Hematopoietic multipotent progenitor cell treated with erythropoietin and hydrocortisone succinate and interleukin-3 and kit ligand, for 15 days (in vitro differentiated cells): ENCODE measurements around the gene FNBP1L.

ENCODE experiments used
- DNase-seq: peaks from one replicate; pipeline ENCODE4 v3.0.0-alpha.2; 2015; ENCODE audit warnings: low spot score

FNBP1L gene

GRCh38 chr1:93592551-93592949 is 144.6 kb downstream of the FNBP1L start:
- DNase-seq: no peak

DNA sequence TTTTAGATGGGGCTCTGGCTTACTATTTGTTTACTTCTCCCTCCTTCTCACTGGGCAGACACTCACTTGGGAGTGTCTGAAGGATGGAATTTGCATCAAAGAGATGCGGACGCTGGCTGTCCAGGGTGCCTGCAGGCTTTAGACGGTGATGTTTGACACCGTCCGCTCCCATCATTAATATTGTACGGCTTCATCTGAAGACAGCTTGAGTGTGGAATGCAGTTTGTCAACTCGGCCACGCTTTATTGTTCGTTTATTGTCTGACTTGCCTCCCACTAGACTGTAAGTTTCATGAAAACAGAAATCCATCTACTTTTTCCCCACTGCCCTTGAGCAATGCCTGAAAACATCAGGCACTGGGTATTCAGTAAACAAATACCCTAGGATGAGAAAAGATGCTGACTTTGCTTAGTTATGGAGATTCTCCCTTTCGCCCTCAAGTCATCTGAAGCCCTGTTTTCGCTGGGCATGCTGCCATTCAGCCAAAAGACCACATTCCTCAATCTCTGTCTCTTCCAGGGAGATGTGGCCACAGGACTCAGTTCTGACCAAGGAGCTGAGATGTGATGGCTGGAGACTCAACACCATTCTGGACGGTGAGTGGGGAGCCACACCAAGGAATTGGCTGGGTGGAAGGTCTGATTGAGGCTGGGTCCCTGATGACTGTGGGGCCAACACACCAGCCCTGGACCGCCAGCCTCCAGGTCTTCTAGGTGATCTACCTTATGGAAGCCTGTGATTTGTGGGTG is 146.1 kb downstream of the FNBP1L start:
- no peak for DNase-seq

DNA sequence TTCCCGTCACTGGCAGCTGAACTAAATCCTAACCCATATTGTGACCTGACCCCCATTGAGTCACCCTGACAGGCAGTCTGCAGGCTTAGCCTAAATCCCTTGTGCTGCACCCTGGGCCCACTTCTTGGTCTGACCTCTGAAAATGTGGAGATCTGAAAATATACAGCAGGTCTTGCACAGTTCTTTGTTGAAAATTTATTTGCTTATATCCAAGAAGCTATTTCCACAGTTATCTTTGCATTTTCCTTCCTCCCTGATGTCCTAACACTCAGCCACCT is 146.6 kb downstream of the FNBP1L start:
- DNase-seq: no peak

DNA sequence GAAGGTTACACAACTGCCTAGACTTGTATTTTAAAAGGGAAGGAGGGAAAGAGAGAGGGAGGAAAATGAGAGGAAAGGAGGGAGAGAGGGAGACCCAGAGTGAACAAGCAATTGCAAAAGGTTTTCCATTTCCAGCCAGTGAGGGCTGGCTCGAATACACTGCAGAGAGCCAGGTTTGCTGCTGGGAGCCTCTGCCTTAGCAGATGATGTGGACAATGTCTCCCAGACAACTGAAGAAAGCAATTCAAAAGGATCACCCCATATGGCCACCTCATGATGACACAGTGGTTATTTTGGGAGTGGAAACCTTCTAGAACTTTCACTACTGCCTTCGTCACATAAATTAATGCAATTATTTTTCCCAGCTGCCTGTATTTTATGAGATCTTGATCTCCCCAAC is 147.3 kb downstream of the FNBP1L start:
- DNase-seq: no peak

DNA sequence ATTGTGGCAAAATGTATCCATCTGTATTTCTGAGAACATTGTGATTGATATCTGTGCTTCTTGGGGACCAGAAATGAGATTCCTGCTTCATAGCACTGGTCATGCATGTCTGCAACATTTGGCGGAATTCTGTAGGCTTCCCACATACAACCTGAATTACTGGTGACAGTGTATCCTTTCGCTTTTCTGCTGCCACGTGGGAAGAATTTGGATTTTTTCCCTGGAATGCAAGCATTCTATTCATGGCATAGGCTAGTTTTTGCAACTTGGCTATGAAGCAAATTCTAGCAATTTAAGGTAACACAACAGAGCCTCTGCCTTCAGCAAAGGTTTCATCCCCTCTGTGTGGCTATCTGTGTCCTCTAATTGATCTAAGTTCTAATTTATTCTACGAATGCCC is 147.8 kb downstream of the FNBP1L start:
- DNase-seq: no peak

GRCh38 chr1:93596329-93597089 is 148.6 kb downstream of the FNBP1L start:
- no peak for DNase-seq

DNA sequence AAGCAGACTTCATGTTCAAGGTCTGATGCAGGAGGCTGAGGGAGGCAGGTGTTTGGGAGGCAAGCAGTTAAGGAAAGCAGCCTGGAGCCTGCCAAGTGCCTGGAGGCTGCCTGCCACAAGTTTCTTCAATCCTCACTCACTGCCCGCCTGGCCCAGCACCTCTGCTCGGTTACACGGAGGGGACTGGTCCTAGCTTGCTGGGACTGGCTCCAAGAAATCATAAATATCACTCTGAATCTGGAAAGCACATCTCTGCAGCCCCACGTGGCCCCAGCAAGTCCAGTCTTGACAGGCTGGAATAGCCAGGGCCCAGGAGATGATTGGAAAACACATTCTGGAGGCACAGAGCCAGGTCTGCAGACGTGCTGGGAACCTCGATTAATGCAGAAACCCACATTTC is 149.8 kb downstream of the FNBP1L start:
- no peak for DNase-seq

GRCh38 chr1:93598396-93598795 is 150.5 kb downstream of the FNBP1L start:
- DNase-seq: no peak

GRCh38 chr1:93598861-93599439 is 151.0 kb downstream of the FNBP1L start:
- no peak for DNase-seq

GRCh38 chr1:93599479-93599878 is 151.6 kb downstream of the FNBP1L start:
- DNase-seq: no peak

DNA sequence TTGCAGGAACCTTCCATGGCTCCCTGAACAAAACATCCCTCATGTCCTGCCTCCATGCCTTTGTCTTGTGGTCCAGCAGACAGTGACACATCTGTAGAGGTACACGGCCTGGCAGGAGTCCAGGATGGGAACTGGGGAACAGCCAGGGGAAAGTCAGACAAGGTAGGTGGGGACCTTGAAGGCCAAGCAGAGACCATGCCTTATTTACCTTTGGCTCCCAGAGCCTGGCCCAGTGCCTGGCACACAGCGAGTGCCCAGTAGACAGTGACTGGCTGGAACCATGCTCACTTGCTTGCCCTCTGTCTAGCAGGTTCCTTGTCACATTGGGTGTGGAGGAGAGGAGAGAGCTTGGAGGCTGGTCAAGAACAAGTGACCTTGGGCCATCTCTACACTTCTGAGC is 152.7 kb downstream of the FNBP1L start:
- no peak for DNase-seq

DNA sequence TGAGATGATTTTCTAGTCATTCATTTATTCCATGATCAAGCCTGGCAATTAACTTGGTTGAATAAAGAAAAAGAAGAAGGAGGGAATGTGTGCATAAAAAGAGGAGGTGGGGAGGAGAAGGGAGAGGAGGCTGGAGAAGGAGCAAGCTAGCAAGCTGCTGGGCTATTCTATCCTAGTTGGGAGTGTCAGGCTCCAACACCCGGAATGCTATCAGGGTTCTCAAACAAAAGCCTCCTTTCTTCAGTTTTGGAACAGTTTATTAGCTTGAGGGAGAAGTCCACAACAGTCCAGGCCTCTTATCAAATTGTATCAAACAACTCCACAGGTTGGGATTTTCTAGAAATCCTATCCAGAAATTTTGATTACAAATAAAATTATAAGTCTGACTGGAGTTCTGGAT is 153.8 kb downstream of the FNBP1L start:
- no peak for DNase-seq

DNA sequence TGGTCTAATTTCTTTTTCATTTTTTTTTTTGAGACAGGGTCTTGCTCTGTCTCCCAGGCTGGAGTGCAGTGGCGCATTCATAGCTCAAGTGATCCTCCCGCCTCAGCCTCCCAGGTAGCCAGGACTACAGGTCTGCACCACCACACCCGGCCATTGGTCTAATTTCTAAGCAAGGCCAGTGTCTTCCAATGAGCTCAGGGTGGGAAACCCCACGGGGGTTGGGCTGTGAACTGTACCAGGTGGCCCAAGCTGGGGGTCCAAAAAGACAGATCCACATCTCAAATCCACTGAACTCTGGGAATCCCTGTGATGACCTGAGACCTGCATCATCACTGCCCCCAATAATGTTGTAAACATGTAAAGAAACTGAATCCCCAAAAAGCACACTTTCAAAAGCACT is 154.2 kb downstream of the FNBP1L start:
- DNase-seq: no peak

DNA sequence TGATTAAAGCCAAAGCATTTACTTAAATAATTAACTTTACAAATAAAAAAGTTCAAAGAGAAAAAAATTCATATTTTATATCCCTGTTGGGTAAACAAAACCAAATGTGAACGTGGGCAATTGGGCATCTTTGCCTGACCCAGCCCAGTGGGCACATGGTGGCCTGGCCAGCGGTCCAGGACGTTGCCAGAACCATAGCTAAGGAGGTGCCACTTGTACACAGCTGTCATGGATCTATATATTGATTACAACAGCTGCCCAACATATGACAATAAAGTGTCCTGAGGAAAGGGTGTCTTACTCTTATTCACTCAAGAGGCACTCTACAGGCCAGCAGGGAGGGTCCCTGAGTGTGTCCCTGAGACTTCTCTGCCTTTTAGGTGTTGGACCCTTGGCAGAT is 155.2 kb downstream of the FNBP1L start:
- no peak for DNase-seq

DNA sequence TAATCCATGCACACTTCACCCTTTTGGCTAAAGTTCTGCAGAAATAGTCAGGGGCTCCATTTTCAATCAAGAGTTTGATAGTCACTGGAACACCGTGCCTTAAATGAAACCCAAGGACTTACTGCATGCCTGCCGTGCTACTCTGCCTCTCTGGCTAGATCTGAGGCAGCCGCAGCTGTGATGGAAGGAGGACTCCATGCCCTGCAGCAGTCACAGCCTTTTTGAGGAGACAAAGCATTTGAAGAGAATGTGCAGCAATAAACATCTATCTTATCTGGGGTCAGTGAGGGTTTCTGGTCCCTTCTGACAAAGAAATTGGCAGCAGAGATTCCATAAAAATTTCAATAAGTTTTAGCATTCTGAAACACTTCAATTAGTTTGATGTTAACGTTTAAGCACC is 155.7 kb downstream of the FNBP1L start:
- DNase-seq: no peak
